ENCODE data around the gene GRK5.

Gene GRK5

DNA sequence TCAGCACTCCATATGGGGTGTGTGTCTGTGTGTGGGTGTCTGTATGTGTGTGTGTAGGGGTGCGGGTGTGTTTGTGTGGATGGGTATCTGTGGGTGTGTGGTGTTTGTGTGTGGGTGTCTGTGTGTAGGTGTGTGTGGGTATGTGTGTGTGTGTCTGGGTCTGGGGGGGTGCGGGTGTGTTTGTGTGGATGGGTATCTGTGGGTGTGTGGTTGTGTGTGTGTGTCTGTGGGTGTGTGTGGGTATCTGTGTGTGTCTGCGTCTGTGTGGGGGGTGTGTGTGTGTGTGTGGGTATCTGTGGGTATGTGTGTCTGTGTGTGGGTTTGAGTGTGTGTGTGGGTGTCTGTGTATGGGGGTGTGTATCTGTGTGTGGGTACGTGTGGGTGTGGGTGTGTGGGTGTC lies 186.5 kb downstream of the GRK5 start:
- Histone ChIP-seq H4K20me1 (ENCODE audit: insufficient read depth, low read length) (no peaks in the 10 kb centered on the region), H3K4me2 (ENCODE audit: low read length) (no peak overlapping the region), H3K27ac (ENCODE audit: low read length) (no peak overlapping the region), H3K9me3 (ENCODE audit: insufficient read depth, low read length) (no peaks in the 10 kb centered on the region), H3K79me2 (ENCODE audit: low read length) (no peaks in the 10 kb centered on the region), H3K4me3 (ENCODE audit: low read length) (no peak overlapping the region), H3K36me3 (replicated peaks; ENCODE audit: low read depth, low read length) (no peaks in the 10 kb centered on the region), H3K4me1 (ENCODE audit: low read length) (peaks cover 17% of the 10 kb centered on the region), H2AFZ (ENCODE audit: low read depth, low read length) (no peak overlapping the region), H3K27me3 (ENCODE audit: low read depth, low read length) (no peaks in the 10 kb centered on the region), H3K9ac (ENCODE audit: low read length) (no peak overlapping the region)
- no peak for TF ChIP-seq CTCF (IDR thresholded peaks at IDR 0.05; ENCODE audit: low read depth, low read length)
- no peak for TF ChIP-seq EZH2phosphoT487 (IDR thresholded peaks at IDR 0.05; ENCODE audit: low read depth)

DNA sequence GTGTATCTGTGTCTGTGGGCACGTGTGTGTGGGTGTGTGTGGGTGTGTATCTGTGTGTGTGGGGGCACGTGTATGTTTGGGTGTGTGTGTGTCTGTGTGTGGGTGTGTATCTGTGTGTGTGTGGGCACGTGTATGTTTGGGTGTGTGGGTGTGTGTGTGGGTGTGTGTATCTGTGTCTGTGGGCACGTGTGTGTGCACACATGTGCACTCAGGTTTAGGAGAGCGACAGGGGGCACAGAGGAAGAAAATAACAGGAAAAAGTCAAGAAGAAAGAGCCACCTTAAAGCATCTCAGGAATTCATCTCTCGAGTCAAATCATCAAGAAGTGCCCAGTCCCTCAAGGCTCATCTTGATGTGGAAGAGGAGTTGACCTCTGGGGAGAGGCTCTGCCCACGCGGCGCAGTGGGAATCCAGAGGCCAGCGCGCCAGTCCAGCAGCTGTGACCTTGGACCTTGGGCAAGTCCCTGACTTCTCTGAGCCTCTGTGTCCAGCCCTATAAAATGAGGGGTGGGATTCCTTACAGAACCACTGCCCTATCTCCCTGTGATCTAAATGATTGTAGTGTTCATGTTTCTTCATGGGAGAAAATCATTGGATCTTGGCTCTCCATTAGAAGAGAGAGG lies 187.4 kb downstream of the GRK5 start:
- H3K27ac ChIP-seq (ENCODE audit: low read length): no peak overlapping the region
- peaks cover 17% of the 10 kb centered on the region for H3K4me1 ChIP-seq (ENCODE audit: low read length)
- no peaks in the 10 kb centered on the region for H3K9me3 ChIP-seq (ENCODE audit: insufficient read depth, low read length)
- no peak overlapping the region for H2AFZ ChIP-seq (ENCODE audit: low read depth, low read length)
- H3K9ac ChIP-seq (ENCODE audit: low read length): no peak overlapping the region
- no peaks in the 10 kb centered on the region for H4K20me1 ChIP-seq (ENCODE audit: insufficient read depth, low read length)
- no peaks in the 10 kb centered on the region for H3K36me3 ChIP-seq (replicated peaks; ENCODE audit: low read depth, low read length)
- H3K4me3 ChIP-seq (ENCODE audit: low read length): no peak overlapping the region
- H3K79me2 ChIP-seq (ENCODE audit: low read length): no peaks in the 10 kb centered on the region
- no peak for TF ChIP-seq EZH2phosphoT487 (IDR thresholded peaks at IDR 0.05; ENCODE audit: low read depth)
- TF ChIP-seq CTCF (IDR thresholded peaks at IDR 0.05; ENCODE audit: low read depth, low read length): no peak
- H3K27me3 ChIP-seq (ENCODE audit: low read depth, low read length): no peaks in the 10 kb centered on the region
- H3K4me2 ChIP-seq (ENCODE audit: low read length): no peak overlapping the region

- H2AFZ ChIP-seq (ENCODE audit: low read depth, low read length): no peak overlapping the region
- H4K20me1 ChIP-seq (ENCODE audit: insufficient read depth, low read length): no peaks in the 10 kb centered on the region
- H3K9me3 ChIP-seq (ENCODE audit: insufficient read depth, low read length): no peaks in the 10 kb centered on the region
- no peaks in the 10 kb centered on the region for H3K36me3 ChIP-seq (replicated peaks; ENCODE audit: low read depth, low read length)
- H3K4me1 ChIP-seq (ENCODE audit: low read length): peaks cover 17% of the 10 kb centered on the region
- no peak for TF ChIP-seq CTCF (IDR thresholded peaks at IDR 0.05; ENCODE audit: low read depth, low read length)
- no peak for TF ChIP-seq EZH2phosphoT487 (IDR thresholded peaks at IDR 0.05; ENCODE audit: low read depth)
- H3K4me3 ChIP-seq (ENCODE audit: low read length): no peak overlapping the region
- H3K9ac ChIP-seq (ENCODE audit: low read length): no peak overlapping the region
- H3K27me3 ChIP-seq (ENCODE audit: low read depth, low read length): no peaks in the 10 kb centered on the region
- H3K79me2 ChIP-seq (ENCODE audit: low read length): no peaks in the 10 kb centered on the region
- H3K4me2 ChIP-seq (ENCODE audit: low read length): no peak overlapping the region; the same call in 1 of the 2 replicates
- no peak overlapping the region for H3K27ac ChIP-seq (ENCODE audit: low read length)
Measured at GRCh38 chr10:119395280-119396007, 188.1 kb downstream of the GRK5 start.

DNA sequence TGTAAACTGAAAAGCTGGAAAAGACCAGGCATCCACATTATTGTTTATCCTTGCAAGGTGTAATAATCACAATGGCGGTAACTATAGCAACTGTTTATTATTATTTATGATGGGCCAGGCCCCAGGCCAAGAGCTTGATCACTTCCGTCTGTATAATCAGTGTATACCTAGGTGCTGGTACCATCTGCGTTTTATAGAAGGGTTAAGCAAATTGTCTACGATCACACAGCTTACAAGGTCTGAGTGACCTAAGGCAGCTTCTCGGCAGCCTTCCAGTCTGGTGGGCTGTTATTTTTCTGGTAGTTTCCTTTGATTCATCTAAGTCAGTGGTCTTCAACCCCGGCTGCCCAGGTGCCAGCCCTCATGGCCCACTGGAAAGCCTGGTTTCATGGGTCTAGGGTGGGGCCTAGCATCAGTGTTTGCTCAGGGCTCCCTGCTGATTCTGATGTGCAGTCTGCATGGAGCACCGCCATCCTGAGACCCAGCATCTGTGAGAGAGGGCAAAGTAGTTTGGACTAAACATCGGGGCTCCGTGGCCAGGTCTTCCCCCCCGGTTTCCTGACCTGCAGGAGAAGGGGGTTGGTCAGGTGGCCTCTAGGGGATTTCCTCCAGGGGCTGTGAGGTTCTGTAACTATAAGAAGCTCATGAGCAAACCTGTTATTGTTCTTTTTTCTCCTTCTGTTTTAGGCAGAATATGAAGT lies 188.8 kb downstream of the GRK5 start:
- H3K9me3 ChIP-seq (ENCODE audit: insufficient read depth, low read length): no peaks in the 10 kb centered on the region
- H3K4me3 ChIP-seq (ENCODE audit: low read length): no peak overlapping the region
- peak overlapping the region; percentile 22; the same call in 1 of the 2 replicates for H3K4me2 ChIP-seq (ENCODE audit: low read length)
- no peak overlapping the region for H3K27ac ChIP-seq (ENCODE audit: low read length)
- H4K20me1 ChIP-seq (ENCODE audit: insufficient read depth, low read length): no peaks in the 10 kb centered on the region
- H3K9ac ChIP-seq (ENCODE audit: low read length): no peak overlapping the region
- no peaks in the 10 kb centered on the region for H3K27me3 ChIP-seq (ENCODE audit: low read depth, low read length)
- H3K36me3 ChIP-seq (replicated peaks; ENCODE audit: low read depth, low read length): no peaks in the 10 kb centered on the region
- TF ChIP-seq CTCF (IDR thresholded peaks at IDR 0.05; ENCODE audit: low read depth, low read length) (no peak), EZH2phosphoT487 (IDR thresholded peaks at IDR 0.05; ENCODE audit: low read depth) (no peak)
- no peak overlapping the region for H2AFZ ChIP-seq (ENCODE audit: low read depth, low read length)
- H3K4me1 ChIP-seq (ENCODE audit: low read length): peaks cover 17% of the 10 kb centered on the region
- no peaks in the 10 kb centered on the region for H3K79me2 ChIP-seq (ENCODE audit: low read length)

Data from OCI-LY3 (cell line).